GM12891 (cell line): Measurements from ENCODE around the gene TRABD.

ENCODE experiments used
- PAX5 ChIP-seq: IDR thresholded peaks from 2 replicates; pipeline ENCODE4 v1.6.1; 2011; ENCODE audit warnings: low read length, moderate library complexity, mild to moderate bottlenecking; ENCODE audit not compliant: insufficient read depth, severe bottlenecking
- POLR2A ChIP-seq: IDR thresholded peaks from 2 replicates; pipeline ENCODE4 v1.6.1; 2011; ENCODE audit warnings: low read depth, low read length, control low read depth
- POLR2AphosphoS5 ChIP-seq: IDR thresholded peaks from 2 replicates; pipeline ENCODE4 v1.6.1; 2011; ENCODE audit warnings: low read depth, low read length, control low read depth
- POU2F2 ChIP-seq: IDR thresholded peaks from 2 replicates; pipeline ENCODE4 v1.6.1; 2011; ENCODE audit warnings: low read depth, mild to moderate bottlenecking, control low read depth, low read length, moderate library complexity
- SPI1 ChIP-seq: IDR thresholded peaks from 2 replicates; pipeline ENCODE4 v1.6.1; 2011; ENCODE audit warnings: low read depth, low read length, control low read depth
- TAF1 ChIP-seq: IDR thresholded peaks from 2 replicates; pipeline ENCODE4 v1.6.1; 2011; ENCODE audit warnings: low read depth, low read length, control low read depth

GRCh38 chr22:50242406-50242949 is 56.8 kb downstream of the TRABD start:
- TF ChIP-seq POLR2AphosphoS5: no peak
- TF ChIP-seq POLR2A: no peak
- no peak for TF ChIP-seq SPI1
- TF ChIP-seq TAF1: no peak
- no peak for TF ChIP-seq PAX5
- no peak for TF ChIP-seq POU2F2
